GM12878 (cell line): ENCODE data around the gene RAB3IL1. TPM values are rescaled to one million over a fixed set of nuclear protein-coding genes. Genes with fewer than 3 reads are reported as not detected.

Experiments
- ATAC-seq: fragments of 200-7000 bp; cut with Tn5 transposase; 3 replicates; pipeline ENCODE4 v1.9.1; 2020; ENCODE audit warnings: mild to moderate bottlenecking, moderate library complexity
- BruUV-seq: library from RNA; stranded (reverse); fragments of 400-500 nt; replicated peaks from 2 replicates; lab custom pipeline; 2021; lab: Mats Ljungman, UMichigan
- CTCF ChIA-PET: fragments of 300-600 bp; sonication (Branson Sonifier 250); formaldehyde crosslinking; extraction: SDS; loops from one replicate; lab custom pipeline; 2021; ENCODE audit warnings: inconsistent platforms; lab: Yijun Ruan, JAX
- POLR2A ChIA-PET: fragments of 350-600 bp; formaldehyde crosslinking; extraction: SDS; loops from one replicate; lab custom pipeline; 2021; ENCODE audit warnings: inconsistent platforms; lab: Charles Lee
- RAD21 ChIA-PET: fragments of 300-600 bp; sonication (Branson Sonifier 250); formaldehyde crosslinking; loops from one replicate; lab custom pipeline; 2023; ENCODE audit warnings: antibody characterized with exemption; ENCODE audit not compliant: unreplicated experiment; lab: Charles Lee
- SMC1A ChIA-PET: fragments of 300-600 bp; sonication (Branson Sonifier 250); formaldehyde crosslinking; loops from one replicate; lab custom pipeline; 2023; ENCODE audit not compliant: unreplicated experiment, uncharacterized antibody; lab: Charles Lee
- DNase-seq: peaks from one replicate; pipeline ENCODE4 v3.0.0-alpha.2; 2011; ENCODE audit warnings: low read depth, low spot score
- FAIRE-seq: peaks from 3 replicates; lab custom pipeline; 2011; peaks lifted over from hg19 to GRCh38; lab: Jason Lieb, UNC
- H2AFZ ChIP-seq: 2 replicates; pipeline ENCODE4 v1.6.0; 2011; ENCODE audit warnings: low read depth, low read length, control low read depth; ENCODE audit not compliant: control insufficient read depth
- H3K27ac ChIP-seq: 2 replicates; pipeline ENCODE4 v1.5.1; 2011; ENCODE audit warnings: control low read depth; ENCODE audit not compliant: control insufficient read depth, insufficient read depth
- H3K27me3 ChIP-seq, 2 experiments: replicated peaks in 1 of 2; 2 replicates each; pipeline versions ENCODE4 v1.6.0 to v1.6.1; 2011; ENCODE audit warnings: low read length in 1 of 2; ENCODE audit not compliant: control insufficient read depth in 2 of 2, insufficient read depth in 2 of 2
- H3K36me3 ChIP-seq, 2 experiments: 2 replicates each; pipeline ENCODE4 v1.5.1; 2011; ENCODE audit warnings: low read length in 1 of 2; ENCODE audit not compliant: control insufficient read depth in 2 of 2, insufficient read depth in 2 of 2
- H3K4me1 ChIP-seq: 2 replicates; pipeline ENCODE4 v1.6.1; 2011; ENCODE audit warnings: mild to moderate bottlenecking, low read length, moderate library complexity, mixed read lengths; ENCODE audit not compliant: control insufficient read depth, insufficient read depth
- H3K4me2 ChIP-seq: 2 replicates; pipeline ENCODE4 v1.6.0; 2011; ENCODE audit warnings: control low read depth; ENCODE audit not compliant: control insufficient read depth, insufficient read depth
- H3K4me3 ChIP-seq: fragments of 200-600 bp; sonication (generic); 2 replicates; pipeline ENCODE4 v1.5.1; 2016
- H3K79me2 ChIP-seq: 2 replicates; pipeline ENCODE4 v1.6.0; 2011; ENCODE audit warnings: low read length; ENCODE audit not compliant: control insufficient read depth, insufficient read depth
- H3K9ac ChIP-seq: 2 replicates; pipeline ENCODE4 v1.8.0; 2011; ENCODE audit warnings: low read length, control low read depth, mixed read lengths; ENCODE audit not compliant: control insufficient read depth, insufficient read depth
- H3K9me3 ChIP-seq: replicated peaks from 3 replicates; pipeline ENCODE4 v1.5.1; 2011; ENCODE audit warnings: mild to moderate bottlenecking, low read length; ENCODE audit not compliant: control insufficient read depth, insufficient read depth
- H4K20me1 ChIP-seq: 2 replicates; pipeline ENCODE4 v1.6.0; 2011; ENCODE audit not compliant: control insufficient read depth, insufficient read depth
- CBX5 ChIP-seq: sonication (generic); IDR thresholded peaks from 2 replicates; pipeline ENCODE4 v1.6.1; 2016; ENCODE audit warnings: low read depth, moderate library complexity, mild to moderate bottlenecking, inconsistent platforms
- ESRRA ChIP-seq: IDR thresholded peaks from 2 replicates; pipeline ENCODE4 v1.6.1; 2012; ENCODE audit warnings: mild to moderate bottlenecking, low read length, improper control_type of control experiment
- IKZF1 ChIP-seq: fragments of 450-650 bp; conservative IDR thresholded peaks from 2 replicates; pipeline ENCODE4 v1.6.1; 2017; ENCODE audit warnings: antibody characterized with exemption, mild to moderate bottlenecking
- JUNB ChIP-seq: IDR thresholded peaks from 2 replicates; pipeline ENCODE4 v1.6.1; 2016; ENCODE audit warnings: antibody characterized with exemption, mild to moderate bottlenecking
- MTA2 ChIP-seq: fragments of 450-650 bp; IDR thresholded peaks from 2 replicates; pipeline ENCODE4 v1.6.1; 2016; ENCODE audit warnings: low read depth, mild to moderate bottlenecking, moderate library complexity
- SUPT20H ChIP-seq: IDR thresholded peaks from 2 replicates; pipeline ENCODE4 v1.6.1; 2011; ENCODE audit warnings: low read depth, mild to moderate bottlenecking, low read length, moderate library complexity, borderline replicate concordance; ENCODE audit not compliant: control insufficient read depth
- TCF3 ChIP-seq: IDR thresholded peaks from 2 replicates; pipeline ENCODE4 v1.6.1; 2012; ENCODE audit warnings: low read depth, mild to moderate bottlenecking, low read length, borderline replicate concordance; ENCODE audit not compliant: insufficient read depth
- WGBS: methylation state at CpG from one replicate; pipeline ENCODE4 v1.1.6; 2016; ENCODE audit warnings: low lambda C conversion rate; ENCODE audit not compliant: insufficient replicate concordance, insufficient coverage; ENCODE audit errors: missing lambda C conversion rate; 5-methylcytosine and 5-hydroxymethylcytosine counted together
- in situ Hi-C: fragments of 300-500 bp; cut with MboI; formaldehyde crosslinking; loops from 9 replicates; pipeline ENCODE4 v1.14.3; 2018; ENCODE audit warnings: mixed read lengths
- intact Hi-C: fragments of 100-400 bp; cut with micrococcal nuclease; formaldehyde crosslinking; loops from one replicate; pipeline ENCODE4 v1.14.2; 2022; ENCODE audit not compliant: unreplicated experiment
- polyA plus RNA-seq, 11 experiments: library from polyadenylated mRNA; depleted of rRNA in 4 of 11; unstranded in 6 of 11; stranded (reverse) in 5 of 11; fragments of >200 nt; fragmentation: Nextera tagmentation in 4 of 11; fragmentation: Illumina TruSeq in 1 of 11; extraction: Ambion mirVana in 4 of 11; extraction: Trizol in 1 of 11; gene quantifications; 1 replicate in 1 of 11; 2 replicates in 10 of 11; pipeline versions ENCODE4 v1.2.1 to v1.2.3, GENCODE V29; 2011 to 2016; ENCODE audit warnings: inconsistent platforms in 2 of 11, missing spikeins in 2 of 11, low read depth in 1 of 11
- total RNA-seq, 4 experiments: library from RNA; depleted of rRNA in 3 of 4; stranded (reverse); fragments of >200 nt in 3 of 4; fragmentation: Illumina TruSeq in 1 of 4; extraction: Trizol in 1 of 4; gene quantifications; 2 replicates each; pipeline versions ENCODE4 v1.2.1 to v1.2.3, GENCODE V29; 2013 to 2021
- TF ChIP-seq, protein P1 (sequence below): IDR thresholded peaks from 2 replicates; pipeline ENCODE4 v1.6.1; 2011; ENCODE audit warnings: borderline replicate concordance, low read depth, mild to moderate bottlenecking, moderate library complexity, mixed read lengths, low read length; ENCODE audit not compliant: insufficient read depth; ENCODE audit errors: extremely low read length
- TF ChIP-seq, protein P2 (sequence below): fragments of 450-650 bp; IDR thresholded peaks from 2 replicates; pipeline ENCODE4 v1.6.1; 2016; ENCODE audit warnings: mild to moderate bottlenecking
- TF ChIP-seq, protein P3 (sequence below): fragments of 150-350 bp; IDR thresholded peaks from 2 replicates; pipeline ENCODE4 v1.6.1; 2016; ENCODE audit warnings: low read depth, low read length

RAB3IL1 gene
- total and polyA plus RNA-seq, 10 of the 15 experiments (the other 5 are each of a cell fraction or from before 2014, with no cell fraction given), result 0.04 TPM; not detected in 9

DNA sequence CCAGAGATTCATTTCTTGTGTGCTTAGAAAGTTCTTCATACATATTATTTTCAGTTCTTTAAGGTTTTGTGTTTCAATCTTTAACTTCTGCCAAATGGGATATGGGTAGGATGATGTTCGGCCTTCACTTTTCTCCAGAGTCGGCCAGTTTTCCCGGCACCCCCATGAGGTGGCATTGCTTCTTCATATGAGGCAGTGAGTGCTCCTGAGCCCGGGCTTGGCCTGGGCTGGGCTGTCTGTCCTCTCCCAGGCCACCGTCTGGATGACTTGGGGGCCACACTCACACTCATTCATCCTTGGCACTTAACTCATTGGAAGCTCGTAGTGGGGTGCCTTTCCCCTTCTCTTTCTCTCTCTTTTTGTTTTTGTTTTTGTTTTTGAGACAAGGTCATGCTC lies 65.5 kb downstream of the RAB3IL1 start (continued):
- TF ChIP-seq TCF3 (no peak), SUPT20H (no peak)
- TF ChIP-seq, protein P1, sequence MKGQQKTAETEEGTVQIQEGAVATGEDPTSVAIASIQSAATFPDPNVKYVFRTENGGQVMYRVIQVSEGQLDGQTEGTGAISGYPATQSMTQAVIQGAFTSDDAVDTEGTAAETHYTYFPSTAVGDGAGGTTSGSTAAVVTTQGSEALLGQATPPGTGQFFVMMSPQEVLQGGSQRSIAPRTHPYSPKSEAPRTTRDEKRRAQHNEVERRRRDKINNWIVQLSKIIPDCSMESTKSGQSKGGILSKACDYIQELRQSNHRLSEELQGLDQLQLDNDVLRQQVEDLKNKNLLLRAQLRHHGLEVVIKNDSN, result no peak

DNA sequence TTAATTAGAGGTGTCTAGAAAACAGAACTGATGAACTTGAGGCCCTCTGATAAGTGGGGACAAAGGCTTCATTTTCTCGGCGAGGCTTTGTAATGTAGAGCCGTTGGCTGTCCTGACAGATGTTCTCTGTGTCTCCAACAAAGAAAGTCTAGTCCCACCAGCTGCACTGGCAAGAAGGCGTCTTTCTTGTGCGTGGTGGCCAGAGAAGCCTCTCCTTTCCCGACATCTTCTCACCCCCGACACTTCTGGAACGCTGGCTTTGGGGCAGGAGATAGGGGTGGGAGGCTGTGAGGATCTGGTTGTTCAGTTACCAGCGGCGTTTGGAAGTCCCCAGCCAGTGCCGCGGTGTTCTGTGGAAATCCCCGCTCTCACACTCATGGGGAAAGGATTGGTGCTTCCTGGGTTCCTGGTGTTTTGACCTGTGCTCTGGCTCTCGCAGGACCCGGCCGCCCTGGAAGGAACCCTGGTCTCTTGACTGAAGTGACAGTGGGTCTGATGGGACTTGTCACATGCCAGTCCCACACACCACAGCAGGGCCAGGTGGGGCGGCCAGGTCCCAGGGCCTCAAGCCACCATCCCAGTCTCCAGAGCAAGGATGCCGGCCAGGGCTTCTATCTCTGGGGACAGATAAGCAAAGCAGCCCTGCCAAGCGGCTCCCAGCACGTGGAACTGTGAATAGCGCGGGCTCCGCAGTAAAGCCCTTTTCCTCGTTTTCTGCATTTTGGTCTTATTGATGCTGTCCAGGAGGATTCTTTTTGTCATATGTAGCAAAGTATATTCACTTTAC lies 66.1 kb downstream of the RAB3IL1 start:
- DNase-seq, result no peak
- no peaks in the 10 kb centered on the region for H3K79me2 ChIP-seq
- H3K9ac ChIP-seq, result no peak overlapping the region
- TF ChIP-seq ESRRA (no peak), JUNB (no peak), IKZF1 (0 out of 2 replicates have a peak, but pooled peaks have one; percentile 16), MTA2 (no peak), CBX5 (no peak)
- TF ChIP-seq, protein P2, sequence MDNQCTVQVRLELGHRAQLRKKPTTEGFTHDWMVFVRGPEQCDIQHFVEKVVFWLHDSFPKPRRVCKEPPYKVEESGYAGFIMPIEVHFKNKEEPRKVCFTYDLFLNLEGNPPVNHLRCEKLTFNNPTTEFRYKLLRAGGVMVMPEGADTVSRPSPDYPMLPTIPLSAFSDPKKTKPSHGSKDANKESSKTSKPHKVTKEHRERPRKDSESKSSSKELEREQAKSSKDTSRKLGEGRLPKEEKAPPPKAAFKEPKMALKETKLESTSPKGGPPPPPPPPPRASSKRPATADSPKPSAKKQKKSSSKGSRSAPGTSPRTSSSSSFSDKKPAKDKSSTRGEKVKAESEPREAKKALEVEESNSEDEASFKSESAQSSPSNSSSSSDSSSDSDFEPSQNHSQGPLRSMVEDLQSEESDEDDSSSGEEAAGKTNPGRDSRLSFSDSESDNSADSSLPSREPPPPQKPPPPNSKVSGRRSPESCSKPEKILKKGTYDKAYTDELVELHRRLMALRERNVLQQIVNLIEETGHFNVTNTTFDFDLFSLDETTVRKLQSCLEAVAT, result peak; percentile 42; the same call in 1 of the 2 replicates
- TF ChIP-seq, protein P3, sequence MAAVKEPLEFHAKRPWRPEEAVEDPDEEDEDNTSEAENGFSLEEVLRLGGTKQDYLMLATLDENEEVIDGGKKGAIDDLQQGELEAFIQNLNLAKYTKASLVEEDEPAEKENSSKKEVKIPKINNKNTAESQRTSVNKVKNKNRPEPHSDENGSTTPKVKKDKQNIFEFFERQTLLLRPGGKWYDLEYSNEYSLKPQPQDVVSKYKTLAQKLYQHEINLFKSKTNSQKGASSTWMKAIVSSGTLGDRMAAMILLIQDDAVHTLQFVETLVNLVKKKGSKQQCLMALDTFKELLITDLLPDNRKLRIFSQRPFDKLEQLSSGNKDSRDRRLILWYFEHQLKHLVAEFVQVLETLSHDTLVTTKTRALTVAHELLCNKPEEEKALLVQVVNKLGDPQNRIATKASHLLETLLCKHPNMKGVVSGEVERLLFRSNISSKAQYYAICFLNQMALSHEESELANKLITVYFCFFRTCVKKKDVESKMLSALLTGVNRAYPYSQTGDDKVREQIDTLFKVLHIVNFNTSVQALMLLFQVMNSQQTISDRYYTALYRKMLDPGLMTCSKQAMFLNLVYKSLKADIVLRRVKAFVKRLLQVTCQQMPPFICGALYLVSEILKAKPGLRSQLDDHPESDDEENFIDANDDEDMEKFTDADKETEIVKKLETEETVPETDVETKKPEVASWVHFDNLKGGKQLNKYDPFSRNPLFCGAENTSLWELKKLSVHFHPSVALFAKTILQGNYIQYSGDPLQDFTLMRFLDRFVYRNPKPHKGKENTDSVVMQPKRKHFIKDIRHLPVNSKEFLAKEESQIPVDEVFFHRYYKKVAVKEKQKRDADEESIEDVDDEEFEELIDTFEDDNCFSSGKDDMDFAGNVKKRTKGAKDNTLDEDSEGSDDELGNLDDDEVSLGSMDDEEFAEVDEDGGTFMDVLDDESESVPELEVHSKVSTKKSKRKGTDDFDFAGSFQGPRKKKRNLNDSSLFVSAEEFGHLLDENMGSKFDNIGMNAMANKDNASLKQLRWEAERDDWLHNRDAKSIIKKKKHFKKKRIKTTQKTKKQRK, result no peak
- ChIA-PET CTCF (no interaction called here), SMC1A (no interaction called here), RAD21 (no interaction called here), POLR2A (interaction anchor here (0.5 kb wide), 1 partner anchor 18 kb away, joined by 5 read pairs; no protein-coding TSS in a partner anchor)
- no peak for ATAC-seq
- H3K27me3 ChIP-seq, result no peaks in the 10 kb centered on the region
- no peaks in the 10 kb centered on the region for H3K9me3 ChIP-seq
- H2AFZ ChIP-seq, result no peak overlapping the region
- peaks cover 23 to 52% of the 10 kb centered on the region in 2 experiments for H3K36me3 ChIP-seq
- intact Hi-C loops, result no loop called here
- H4K20me1 ChIP-seq, result no peaks in the 10 kb centered on the region
- H3K4me2 ChIP-seq, result no peak overlapping the region
- in situ Hi-C loops, result no loop called here
- no peak overlapping the region; the same call in 1 of the 2 replicates for H3K27ac ChIP-seq
- 75% methylated on average over 24 of the region's 24 CpGs for WGBS
- FAIRE-seq, result no peak
- H3K4me3 ChIP-seq, result no peak overlapping the region
- BruUV-seq, result no TSS peak
- peaks cover 5% of the 10 kb centered on the region; the same call in 1 of the 2 replicates for H3K4me1 ChIP-seq
